Type B pancreatic cell (in vitro differentiated cells): ENCODE results near the gene TMEM97. TPM values are rescaled to one million over a fixed set of nuclear protein-coding genes. Genes with fewer than 3 reads are reported as not detected.
"Not testable (repeated sequence)": the region's sequence is repeated elsewhere in the genome, so short reads cannot be mapped to it uniquely, and the experiment has no call there.

Experiments used
- DNase-seq: peaks from one replicate; pipeline ENCODE4 v3.0.0; 2021; ENCODE audit warnings: mixed read lengths; ENCODE audit not compliant: unreplicated experiment; ENCODE audit errors: extremely low spot score
- H3K27ac Mint-ChIP-seq: 2 replicates; pipeline ENCODE4 v1.8.0; 2021; ENCODE audit warnings: mild to moderate bottlenecking, mixed read lengths
- H3K27me3 Mint-ChIP-seq: 2 replicates; pipeline ENCODE4 v1.8.0; 2021; ENCODE audit warnings: mixed read lengths
- H3K36me3 Mint-ChIP-seq: 2 replicates; pipeline ENCODE4 v1.8.0; 2021; ENCODE audit warnings: mixed read lengths
- H3K4me1 Mint-ChIP-seq: one replicate; pipeline ENCODE4 v1.8.0; 2021; ENCODE audit warnings: mixed read lengths; ENCODE audit not compliant: unreplicated experiment
- H3K4me3 Mint-ChIP-seq: 2 replicates; pipeline ENCODE4 v1.8.0; 2021; ENCODE audit warnings: mild to moderate bottlenecking, mixed read lengths
- H3K9me3 Mint-ChIP-seq: 2 replicates; pipeline ENCODE4 v1.8.0; 2021; ENCODE audit warnings: mixed read lengths
- CTCF ChIP-seq: fragments of 200-600 bp; sonication (generic); conservative IDR thresholded peaks from 2 replicates; pipeline ENCODE4 v1.5.0; 2021; ENCODE audit warnings: antibody characterized with exemption, mild to moderate bottlenecking
- total RNA-seq: library from RNA; stranded (reverse); gene quantifications from 2 replicates; pipeline ENCODE4 v1.2.1, GENCODE V29; 2021; ENCODE audit warnings: low replicate concordance

TMEM97 gene
- total RNA-seq, 1 donor from 2014 or later: 99.9 TPM

DNA sequence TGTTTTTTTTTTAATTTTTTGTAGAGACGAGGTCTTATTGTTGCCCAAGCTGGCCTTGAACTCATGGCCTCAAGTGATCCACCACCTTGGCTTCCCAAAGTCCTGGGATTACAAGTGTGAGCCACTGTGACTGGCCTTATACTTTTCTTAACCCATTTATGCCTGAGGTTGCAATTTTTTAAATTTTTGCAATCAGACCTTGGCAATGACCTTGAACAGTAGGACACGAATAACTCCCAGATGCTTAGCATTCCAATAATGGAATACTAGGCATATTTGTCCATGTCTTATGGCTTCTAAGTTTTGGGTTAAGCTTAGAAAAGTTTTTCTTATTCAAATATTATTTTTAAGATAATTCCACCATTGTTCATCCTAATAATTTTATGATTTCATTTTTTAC lies 28.3 kb upstream of the TMEM97 start:
- Mint-ChIP-seq H3K4me3 (no peak overlapping the region), H3K27ac (no peak overlapping the region), H3K9me3 (no peaks in the 10 kb centered on the region), H3K36me3 (no peaks in the 10 kb centered on the region), H3K4me1 (peaks cover 3% of the 10 kb centered on the region), H3K27me3 (peaks cover 2% of the 10 kb centered on the region)
- no peak for TF ChIP-seq CTCF
- no peak for DNase-seq

- no peak overlapping the region for H3K4me3 Mint-ChIP-seq
- peaks cover 3% of the 10 kb centered on the region for H3K27me3 Mint-ChIP-seq
- DNase-seq: no peak
- TF ChIP-seq CTCF: no peak
- H3K9me3 Mint-ChIP-seq: no peaks in the 10 kb centered on the region
- no peak overlapping the region for H3K27ac Mint-ChIP-seq
- H3K36me3 Mint-ChIP-seq: no peaks in the 10 kb centered on the region
- peaks cover 10% of the 10 kb centered on the region for H3K4me1 Mint-ChIP-seq
These were observed 27.1 kb upstream of the TMEM97 start for GRCh38 chr17:28291780-28292330.

DNA sequence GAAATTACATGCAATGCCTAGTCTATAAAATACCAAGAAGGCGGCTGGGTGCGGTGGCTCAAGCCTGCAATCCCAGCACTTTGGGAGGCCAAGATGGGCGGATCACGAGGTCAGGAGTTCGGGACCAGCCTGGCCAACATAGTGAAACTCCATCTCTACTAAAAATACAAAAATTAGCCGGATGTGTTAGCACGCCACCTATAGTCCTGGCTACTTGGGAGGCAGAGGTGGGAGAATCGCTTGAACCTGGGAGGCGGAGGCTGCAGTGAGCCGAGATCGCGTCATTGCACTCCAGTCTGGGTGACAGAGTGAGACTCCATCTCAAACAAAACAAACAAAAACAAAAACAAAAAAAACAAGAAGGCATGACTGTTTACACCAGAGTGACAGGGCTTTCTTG lies 26.1 kb upstream of the TMEM97 start:
- H3K27me3 Mint-ChIP-seq, DNase-seq: not testable (repeated sequence)
- H3K4me1 Mint-ChIP-seq: peaks cover 10% of the 10 kb centered on the region

DNA sequence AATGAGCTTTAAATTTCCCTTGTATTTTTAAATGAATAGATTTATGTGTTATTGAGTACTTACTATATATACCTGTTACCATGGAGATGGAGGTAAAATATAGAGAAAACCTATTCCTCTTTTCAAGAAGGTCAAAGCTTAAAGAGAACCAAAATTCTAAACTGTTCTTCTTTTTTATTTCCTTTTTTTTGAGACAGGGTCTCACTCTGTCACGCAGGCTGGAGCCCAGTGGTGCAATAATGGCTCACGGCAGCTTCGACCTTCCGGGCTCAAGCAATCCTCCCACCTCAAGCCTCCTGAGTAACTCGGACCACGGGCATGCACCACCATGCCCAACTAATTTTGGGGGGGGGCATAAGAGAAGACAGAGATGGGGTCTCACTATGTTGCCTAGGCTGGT lies 25.0 kb upstream of the TMEM97 start:
- Mint-ChIP-seq H3K36me3 (no peaks in the 10 kb centered on the region), H3K4me3 (no peak overlapping the region), H3K4me1 (peaks cover 10% of the 10 kb centered on the region), H3K27me3 (peaks cover 3% of the 10 kb centered on the region), H3K27ac (no peak overlapping the region), H3K9me3 (no peaks in the 10 kb centered on the region)
- DNase-seq: no peak
- no peak for TF ChIP-seq CTCF

More for the DNA sequence above, 26.1 kb upstream of the TMEM97 start:
- H3K36me3 Mint-ChIP-seq, H3K9me3 Mint-ChIP-seq, H3K4me3 Mint-ChIP-seq, H3K27ac Mint-ChIP-seq: not testable (repeated sequence)

- H3K36me3 Mint-ChIP-seq: no peaks in the 10 kb centered on the region
- TF ChIP-seq CTCF: no peak
- DNase-seq: no peak
- H3K27ac Mint-ChIP-seq: peak overlapping the region; percentile 82
- H3K9me3 Mint-ChIP-seq: no peaks in the 10 kb centered on the region
- H3K4me1 Mint-ChIP-seq: peaks cover 10% of the 10 kb centered on the region
- peak overlapping the region; percentile 30 for H3K4me3 Mint-ChIP-seq
- H3K27me3 Mint-ChIP-seq: peaks cover 3% of the 10 kb centered on the region
These were observed 23.1 kb upstream of the TMEM97 start for GRCh38 chr17:28295677-28296578.

- Mint-ChIP-seq H3K27me3 (peaks cover 3% of the 10 kb centered on the region), H3K4me1 (peaks cover 10% of the 10 kb centered on the region), H3K36me3 (no peaks in the 10 kb centered on the region), H3K9me3 (no peaks in the 10 kb centered on the region), H3K4me3 (no peak overlapping the region), H3K27ac (no peak overlapping the region)
- no peak for DNase-seq
- no peak for TF ChIP-seq CTCF
These were observed 20.6 kb upstream of the TMEM97 start for GRCh38 chr17:28298449-28298848.
